GM21515 (cell line): ENCODE data around the gene ERBIN.
"Not testable (repeated sequence)": the region's sequence is repeated elsewhere in the genome, so short reads cannot be mapped to it uniquely, and the experiment has no call there.

Experiments
- ATAC-seq: cut with Tn5 transposase; IDR thresholded peaks from one replicate; pipeline ENCODE4 v1.9.1; 2021; ENCODE audit not compliant: unreplicated experiment

ERBIN gene

DNA sequence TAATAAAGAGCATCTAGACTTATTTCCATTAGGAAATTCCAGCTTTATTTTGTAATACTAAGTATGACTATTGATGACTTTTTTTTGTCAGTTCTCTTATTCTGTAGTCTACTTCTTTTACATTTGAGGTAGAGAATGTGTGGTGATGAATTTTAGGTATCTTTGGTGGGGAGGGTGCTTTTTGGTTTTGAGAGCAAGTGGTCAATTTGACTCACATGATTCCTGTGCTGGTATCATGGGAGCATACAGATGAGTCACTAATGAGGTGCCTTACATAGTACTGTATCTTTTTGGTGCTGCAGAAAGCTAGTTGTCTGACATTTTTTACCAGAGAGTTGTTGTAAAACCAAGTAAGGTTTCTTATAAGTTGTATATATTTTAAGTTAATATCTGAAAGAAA lies 35.3 kb downstream of the ERBIN start:
- peak; percentile 72 for ATAC-seq

DNA sequence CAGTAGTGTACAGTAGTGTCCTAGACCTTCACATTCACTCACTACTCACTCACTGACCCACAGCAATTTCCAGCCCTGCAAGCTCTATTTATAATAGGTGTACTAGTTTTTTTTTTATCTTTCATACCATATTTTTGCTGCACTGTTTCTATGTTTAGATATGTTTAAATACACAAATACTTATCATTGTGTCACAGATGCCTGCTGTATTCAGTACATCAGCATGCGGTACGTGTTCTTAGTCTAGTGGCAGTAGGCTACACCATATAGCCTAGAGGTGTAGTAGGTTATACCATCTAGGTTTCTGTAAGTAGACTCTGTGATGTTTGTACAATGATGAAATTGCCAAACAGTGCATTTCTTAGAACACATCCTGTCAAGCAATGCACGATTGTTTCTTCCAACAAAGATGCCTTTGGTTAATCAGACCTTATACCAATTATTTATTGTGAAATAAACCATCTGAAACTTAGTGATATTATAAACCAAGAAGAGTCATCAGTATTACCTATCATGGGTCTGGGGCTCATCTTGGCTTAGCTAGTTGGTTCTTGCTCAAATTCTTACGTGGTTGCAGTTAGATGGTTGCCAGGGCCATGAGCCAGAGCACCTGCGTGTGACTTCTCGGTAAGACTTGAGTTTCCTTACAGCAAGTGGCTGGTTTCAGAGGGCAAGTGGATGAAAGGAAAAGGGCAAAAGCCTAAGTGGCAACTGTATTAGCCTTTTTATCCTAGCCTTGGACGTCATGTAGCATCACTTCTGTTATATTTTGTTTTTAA lies 41.1 kb downstream of the ERBIN start:
- ATAC-seq, result no peak

DNA sequence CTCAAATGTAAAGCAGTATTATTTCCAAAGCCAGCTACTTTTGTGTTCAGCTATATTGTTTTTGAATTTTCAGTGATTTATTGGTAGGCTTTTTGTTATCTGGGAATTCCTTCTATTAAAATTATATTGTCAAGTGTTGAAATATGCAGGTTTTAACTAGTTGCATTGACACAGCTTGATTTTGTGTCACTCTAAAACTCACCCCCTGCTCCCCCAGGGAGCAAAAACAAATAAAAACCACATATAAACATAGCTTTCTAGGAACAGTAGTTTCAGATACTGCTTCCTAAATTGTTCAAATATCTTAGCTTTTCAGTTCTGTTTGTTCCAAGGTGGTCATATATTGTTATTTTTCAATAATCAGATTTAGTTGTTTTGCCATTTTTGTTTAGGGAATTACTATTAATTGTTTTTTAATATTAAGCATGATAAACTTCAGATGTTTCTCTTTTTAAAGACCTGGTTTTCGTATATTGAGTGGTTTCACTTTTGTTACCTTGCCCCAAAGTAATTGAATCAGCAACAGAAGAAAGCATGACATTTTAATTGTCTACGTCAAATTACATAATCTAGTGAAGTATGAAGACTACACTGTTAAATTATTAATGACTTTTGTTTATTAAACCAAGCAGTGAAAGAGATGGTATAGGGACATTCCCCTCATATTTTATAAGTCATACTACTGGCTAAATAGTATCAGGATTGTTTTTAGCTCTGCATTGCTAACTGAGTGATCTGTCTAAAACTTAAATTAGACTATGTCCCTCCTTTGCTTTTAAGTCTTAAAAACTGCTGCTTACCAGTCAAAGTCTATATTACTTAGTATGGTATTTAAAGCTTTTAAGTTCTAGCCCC lies 43.4 kb downstream of the ERBIN start:
- no peak for ATAC-seq

DNA sequence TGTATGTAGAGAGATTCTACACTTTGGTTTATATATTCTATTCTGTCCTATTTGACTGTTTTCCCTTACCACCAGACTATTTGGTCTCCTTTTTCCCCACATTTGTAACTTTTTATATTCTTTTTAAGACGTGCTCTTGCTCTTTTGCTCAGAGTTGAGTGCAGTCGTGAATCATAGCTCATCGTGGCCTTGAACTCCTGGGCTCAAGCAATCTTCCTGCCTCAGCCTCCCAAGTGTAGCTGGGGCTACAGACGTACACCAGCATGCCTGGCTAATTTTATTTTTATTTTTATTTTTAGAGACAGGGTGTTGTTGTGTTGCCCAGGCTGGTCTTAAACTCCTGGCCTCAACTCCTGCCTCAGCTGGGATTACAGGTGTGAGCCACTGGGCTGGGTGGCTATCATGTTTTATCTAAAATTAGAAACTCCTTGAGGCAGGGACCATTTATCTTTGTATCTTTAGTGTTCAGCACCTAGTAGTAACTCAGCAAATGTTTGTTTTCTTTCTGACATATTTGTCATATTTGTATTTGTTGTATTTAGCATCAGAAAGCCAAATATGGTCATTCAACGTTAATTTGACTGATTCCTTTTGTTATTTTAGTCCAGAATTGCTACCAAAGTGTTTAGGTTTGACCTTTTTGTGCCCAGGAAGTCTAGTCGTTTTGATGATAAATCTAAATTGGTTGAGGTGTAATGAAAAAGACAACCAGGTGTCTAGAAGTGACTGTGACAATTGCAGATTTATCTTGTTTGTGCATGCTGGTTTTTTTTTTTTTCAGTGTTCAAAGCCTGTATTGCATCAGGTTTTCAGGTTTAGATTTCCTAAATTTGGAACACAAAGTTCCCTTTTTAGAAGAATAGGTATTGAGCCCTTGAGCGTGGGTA lies 44.3 kb downstream of the ERBIN start:
- ATAC-seq, result no peak

DNA sequence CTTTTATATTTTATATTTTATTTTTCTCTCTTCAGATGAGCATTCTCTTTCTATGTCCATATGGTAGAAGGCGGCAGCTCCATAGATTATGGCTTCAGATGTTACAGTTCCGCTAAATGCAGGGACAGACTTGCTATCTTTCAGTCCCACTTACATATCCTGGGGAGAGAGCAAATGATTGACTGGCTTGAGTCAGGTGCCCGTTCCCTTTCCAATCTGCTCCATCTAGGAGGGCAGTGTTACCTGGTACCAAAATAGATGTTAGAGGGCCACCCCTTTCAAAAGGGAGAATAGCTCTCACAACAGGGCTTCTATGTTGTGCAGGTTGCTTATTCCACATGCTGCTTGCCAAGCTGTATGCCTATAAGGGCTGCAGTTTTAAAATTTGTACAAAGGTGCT lies 45.3 kb downstream of the ERBIN start:
- ATAC-seq, result no peak

DNA sequence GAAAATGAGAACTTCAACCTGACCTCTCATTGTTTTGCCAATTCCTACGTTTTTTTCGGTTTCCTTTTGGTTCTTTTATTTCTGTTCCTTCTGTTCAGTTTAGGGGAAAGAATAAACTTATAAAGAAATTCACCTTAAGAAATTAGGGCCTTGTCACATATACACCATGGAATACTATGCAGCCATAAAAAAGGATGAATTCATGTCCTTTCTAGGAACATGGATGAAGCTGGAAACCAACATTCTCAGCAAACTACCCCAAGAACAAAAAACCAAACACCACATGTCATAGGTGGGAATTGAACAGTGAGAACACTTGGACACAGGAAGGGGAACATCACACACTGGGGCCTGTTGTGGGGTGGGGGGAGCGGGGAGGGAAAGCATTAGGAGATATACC lies 46.5 kb downstream of the ERBIN start:
- ATAC-seq, result not testable (repeated sequence)

DNA sequence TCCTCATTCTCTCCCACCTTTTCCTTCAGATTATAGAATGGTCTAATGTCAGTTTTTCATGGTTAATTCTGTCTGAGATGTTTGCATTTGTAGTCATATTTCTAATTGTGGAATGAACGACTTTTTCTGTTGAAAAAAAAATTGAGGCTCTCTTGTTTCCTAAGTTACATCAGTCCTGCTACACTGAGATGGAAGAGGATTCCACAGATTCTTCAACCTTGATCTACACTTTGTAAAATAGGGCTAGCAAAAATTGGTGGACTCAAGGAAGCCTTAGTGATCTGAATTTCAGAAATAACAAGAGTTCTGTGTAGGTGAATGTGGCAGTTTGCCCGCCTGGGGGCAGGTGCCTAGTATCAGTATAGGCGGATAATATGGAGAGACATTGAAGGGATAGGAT lies 51.9 kb downstream of the ERBIN start:
- no peak for ATAC-seq

DNA sequence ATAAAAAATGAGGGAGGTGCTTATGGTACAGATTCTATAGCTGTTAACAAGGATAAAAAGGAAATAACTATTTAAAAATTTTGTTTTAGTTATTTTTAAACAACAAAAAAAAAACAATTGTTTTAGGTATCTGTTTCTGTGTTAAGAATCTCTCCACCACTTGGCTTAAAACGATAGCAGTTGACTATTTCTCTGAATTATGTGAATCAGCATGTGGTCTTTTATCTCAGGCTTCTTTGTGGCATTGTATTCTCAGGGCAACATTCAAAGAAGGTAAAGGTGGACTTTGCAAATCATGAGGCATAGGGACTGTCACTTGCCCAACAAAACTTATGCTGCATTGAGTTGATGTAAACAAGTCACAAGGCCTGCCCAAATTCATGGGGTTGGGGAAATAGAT lies 55.2 kb downstream of the ERBIN start:
- ATAC-seq, result no peak

DNA sequence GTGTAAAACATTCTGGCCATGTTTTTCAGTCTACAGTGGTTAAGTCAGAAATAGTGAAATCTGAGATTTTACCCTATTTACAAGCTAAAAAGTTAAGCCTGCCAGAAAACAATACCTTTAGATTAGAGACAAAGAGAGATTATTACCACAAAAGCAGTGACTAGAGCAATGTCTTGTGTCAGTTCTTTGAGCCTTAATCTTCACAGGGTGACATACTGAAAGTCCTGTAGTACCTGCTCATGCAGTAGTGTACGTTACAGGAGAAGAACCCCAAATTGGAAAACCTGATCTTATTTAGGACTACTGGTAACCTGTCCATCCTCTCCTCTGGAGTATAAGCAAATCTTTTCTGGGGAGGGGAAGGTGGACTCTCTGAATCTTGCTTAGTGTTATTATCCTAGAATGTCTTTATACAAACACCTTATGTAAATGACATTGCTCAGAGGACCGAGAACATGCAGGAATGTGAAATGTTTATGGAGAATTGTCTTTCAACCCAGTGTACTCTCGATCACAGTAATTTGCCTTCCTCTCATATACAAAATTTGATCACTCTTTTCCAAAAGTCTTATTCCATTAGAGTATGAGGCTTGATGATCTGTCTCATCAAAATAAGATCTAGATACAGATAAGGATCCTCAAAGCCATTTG lies 55.7 kb downstream of the ERBIN start:
- ATAC-seq, result no peak

DNA sequence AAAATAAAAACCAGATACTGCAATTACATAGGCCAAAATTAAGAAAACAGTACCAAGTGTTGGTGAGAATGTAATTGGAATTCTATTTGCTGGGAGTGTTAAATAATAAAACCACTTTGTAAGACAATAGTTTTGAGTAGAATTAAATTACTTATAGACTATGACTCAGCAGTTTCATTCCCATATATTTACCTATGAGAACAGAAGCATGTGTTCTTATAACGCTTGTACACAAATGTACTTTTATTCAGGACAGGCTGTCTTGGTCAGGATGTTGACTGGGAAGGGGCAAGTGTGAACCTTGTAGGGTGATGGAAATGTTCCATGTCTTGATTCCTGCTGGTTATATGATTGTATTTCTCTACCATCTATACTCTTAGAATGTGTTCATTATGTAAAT lies 56.3 kb downstream of the ERBIN start:
- no peak for ATAC-seq

DNA sequence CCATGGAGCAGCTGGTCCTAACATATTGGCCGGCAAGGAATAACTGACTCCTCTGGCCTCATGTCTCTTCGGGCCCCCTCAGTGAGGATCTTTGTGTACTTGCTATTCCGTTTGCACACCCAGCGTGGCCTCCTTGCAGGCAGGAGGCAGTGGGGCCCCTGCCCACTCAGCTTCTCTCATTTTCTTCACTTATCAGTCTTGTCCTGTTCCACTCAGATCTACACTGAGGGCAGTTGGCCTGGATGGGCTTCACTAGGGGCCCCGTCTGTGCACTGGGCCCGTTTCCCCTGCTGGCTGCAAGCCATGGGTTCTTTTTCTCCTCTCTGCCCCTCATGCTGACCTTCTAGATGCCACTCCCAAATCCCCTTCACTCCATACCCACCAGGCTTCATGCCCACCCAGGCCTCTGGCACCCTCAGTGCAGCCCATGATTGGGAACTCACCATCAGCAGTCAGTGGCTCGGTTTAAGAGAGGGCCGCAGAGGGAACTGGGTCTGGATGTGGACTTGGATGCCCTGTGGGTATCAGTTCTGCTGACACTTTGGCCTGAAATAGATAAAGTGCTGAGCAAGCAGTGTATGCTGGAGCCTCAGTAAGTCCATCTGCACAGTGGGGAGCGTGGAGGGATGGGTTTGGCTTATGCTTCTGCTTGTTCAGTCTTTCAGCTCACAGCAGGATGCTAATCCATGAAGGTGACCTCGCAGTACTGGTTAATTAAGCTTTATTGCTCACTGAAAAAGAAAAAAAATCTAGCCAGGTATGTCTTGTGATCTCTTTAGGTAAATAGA lies 57.9 kb downstream of the ERBIN start:
- no peak for ATAC-seq

DNA sequence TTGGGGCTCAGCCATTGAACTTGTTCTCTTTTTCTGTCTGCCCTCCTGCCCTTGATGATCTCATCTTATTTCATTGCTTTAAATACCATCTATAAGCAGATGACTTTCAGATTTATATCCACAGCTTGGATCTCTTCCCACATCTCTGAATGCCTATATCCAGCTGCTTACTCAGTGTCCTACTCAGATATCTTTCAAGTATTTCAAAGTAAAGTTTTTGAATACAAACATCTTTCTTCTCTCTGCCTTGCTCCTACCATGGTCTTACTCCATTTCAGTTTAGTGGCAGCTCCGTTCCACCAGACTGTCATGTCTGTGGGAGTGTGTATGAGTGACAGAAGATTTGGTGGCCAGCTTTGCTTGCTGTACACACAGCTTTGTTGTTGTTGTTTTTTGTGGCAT lies 59.7 kb downstream of the ERBIN start:
- ATAC-seq, result no peak

DNA sequence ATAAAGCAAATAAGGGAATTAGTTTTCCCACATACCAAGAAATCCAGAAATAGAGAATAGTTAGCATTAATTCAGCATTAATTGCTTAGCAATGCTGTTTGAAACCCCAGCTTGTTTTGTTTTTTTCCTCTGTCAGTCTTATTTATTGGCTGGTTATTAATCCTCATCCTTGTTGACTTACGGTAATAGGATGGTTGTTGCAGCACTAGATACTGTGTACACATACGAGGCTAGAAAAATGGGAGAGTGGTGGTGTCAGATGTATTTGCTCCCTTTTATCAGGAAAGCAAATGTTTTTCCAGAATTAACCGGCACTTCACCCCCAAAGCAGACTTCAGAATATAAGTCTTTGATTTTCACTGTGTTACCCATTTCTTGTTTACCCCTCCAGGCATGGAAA lies 60.4 kb downstream of the ERBIN start:
- no peak for ATAC-seq

DNA sequence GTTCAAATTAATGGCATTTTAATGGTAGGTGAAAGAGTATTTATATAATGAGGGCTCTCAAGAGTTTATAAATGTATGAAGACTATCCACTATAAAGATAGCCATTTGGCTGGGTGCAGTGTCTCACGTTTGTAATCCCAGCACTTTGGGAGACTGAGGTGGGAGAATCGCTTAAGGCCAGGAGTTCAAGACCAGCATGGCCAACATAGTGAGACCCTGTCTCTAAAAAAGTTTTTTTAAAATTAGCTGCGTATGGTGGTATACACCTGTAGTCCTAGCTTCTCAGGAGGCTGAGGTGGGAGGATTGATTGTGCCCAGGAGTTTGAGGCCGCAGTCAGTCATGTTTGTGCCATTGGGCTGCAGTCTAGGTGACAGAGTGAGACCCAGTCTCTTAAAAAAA lies 61.6 kb downstream of the ERBIN start:
- no peak for ATAC-seq

DNA sequence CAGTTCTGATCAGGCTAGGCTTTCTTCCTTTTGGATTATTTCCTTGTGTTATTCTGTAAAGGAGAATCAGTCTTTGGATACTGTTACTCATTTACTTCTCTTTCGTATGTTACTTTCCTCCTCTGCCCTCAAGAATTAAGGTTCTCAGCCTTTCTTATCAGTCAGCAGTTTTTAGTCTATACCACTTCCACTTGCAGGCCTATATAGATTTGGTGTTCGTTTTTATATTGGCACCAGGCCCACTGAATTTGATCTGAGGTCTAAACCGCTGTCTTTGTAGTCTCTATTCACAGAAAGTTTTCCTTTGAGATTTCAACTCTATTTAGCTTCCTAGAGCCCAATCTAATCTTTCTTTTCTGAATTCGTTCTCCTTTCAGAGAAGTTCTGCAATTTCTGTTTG lies 62.8 kb downstream of the ERBIN start:
- no peak for ATAC-seq

DNA sequence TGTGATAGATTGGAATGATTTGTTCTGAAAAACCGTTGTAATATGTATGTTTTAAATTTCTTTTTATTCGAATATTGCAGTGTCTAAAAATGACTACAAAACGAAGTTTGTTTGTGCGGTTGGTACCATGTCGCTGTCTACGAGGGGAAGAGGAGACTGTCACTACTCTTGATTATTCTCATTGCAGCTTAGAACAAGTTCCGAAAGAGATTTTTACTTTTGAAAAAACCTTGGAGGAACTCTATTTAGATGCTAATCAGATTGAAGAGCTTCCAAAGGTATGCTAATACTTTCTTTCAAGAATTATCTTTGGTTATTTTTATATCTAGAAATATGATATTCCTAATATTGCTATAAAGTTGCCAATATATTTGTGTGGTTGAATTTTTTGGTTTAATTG lies 66.3 kb downstream of the ERBIN start:
- ATAC-seq, result no peak

DNA sequence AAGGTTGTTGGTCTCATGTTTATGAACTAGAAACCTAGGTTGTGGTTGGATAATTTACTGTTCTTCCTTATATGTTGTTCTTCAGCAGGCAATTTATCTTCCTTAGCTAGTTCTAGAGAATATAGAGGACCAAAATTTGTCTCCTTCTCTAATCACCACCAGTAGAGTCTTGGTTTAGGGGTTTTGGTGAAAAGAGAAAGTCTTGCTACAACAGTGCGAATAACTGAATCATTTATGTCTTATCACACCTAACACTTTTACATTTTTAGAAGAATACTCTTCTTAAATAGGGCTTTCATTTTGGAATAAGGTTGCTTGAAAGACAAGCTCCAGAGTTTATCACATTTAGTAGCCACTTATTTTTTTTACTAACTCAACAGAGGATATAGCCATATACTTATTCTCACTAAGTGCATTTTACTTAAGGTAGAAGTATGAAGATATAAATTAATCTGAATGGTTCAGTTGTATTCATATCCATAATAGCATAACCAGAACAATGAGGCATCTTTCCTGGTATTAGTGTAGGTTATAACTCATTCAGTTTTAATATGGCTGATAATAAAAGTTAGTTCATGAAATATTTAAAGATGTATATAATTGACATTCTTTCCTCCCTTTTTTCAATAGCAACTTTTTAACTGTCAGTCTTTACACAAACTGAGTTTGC lies 67.9 kb downstream of the ERBIN start:
- ATAC-seq, result no peak

DNA sequence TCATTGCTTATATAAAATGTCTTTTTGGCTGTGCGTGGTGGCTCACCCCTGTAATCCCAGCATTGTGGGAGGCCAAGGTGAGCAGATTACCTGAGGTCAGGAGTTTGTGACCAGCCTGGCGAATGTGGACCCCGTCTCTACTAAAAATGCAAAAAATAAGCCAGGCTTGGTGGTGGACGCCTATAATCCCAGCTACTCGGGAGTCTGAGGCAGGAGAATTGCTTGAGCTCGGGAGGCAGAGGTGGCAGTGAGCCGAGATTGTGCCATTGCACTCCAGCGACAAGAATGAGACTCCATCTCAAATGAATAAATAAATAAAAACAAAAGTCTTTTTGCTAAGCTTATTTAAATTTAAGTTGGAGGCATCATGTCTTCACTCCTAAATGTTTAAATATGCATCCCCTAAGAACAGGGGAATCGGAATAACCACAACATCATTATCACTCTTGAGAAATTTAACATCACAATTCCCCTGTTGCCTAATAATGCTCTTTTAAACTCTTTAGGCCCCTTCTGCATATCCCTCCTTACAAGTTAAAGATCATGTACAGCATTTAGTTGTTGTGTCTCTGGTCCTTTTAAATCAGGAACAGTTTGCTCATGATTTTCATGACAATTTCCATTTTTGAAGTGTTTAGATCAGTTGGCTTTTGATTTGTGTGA lies 72.8 kb downstream of the ERBIN start:
- no peak for ATAC-seq

DNA sequence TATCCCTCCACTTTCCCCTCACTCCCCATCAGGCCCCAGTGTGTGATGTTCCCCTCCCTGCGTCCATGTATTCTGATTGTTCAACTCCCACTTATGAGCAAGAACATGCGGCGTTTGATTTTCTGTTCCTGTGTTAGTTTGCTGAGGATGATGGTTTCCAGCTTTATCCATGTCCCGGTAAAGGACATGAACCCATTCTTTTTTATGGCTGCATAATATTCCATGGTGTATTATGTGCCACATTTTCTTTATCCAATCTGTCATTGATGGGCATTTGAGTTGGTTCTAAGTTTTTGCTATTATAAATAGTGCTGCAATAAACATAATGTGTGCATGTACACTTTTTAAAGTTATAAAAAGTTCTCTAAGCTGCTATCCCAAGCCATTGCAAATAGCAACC lies 75.6 kb downstream of the ERBIN start:
- no peak for ATAC-seq
